Keratinocyte (primary cell): ENCODE results near the gene UMODL1. TPM values are rescaled to one million over a fixed set of nuclear protein-coding genes. Genes with fewer than 3 reads are reported as not detected.

ENCODE experiments used
- DNase-seq: peaks from one replicate; pipeline ENCODE4 v3.0.0-alpha.2; 2011; ENCODE audit warnings: low read depth, missing footprints, low spot score
- FAIRE-seq: peaks from 2 replicates; lab custom pipeline; 2011; peaks lifted over from hg19 to GRCh38; lab: Jason Lieb, UNC
- H2AFZ ChIP-seq: 2 replicates; pipeline ENCODE4 v1.6.0; 2012; ENCODE audit warnings: low read length, control low read depth, inconsistent platforms; ENCODE audit not compliant: control insufficient read depth
- H3K27ac ChIP-seq: 2 replicates; pipeline ENCODE4 v1.5.1; 2011; ENCODE audit warnings: low read length; ENCODE audit not compliant: control insufficient read depth, insufficient read depth
- H3K27me3 ChIP-seq: 3 replicates; pipeline ENCODE4 v1.6.0; 2011; ENCODE audit warnings: low read length; ENCODE audit not compliant: control insufficient read depth, insufficient read depth; ENCODE audit errors: extremely low read depth
- H3K36me3 ChIP-seq, 2 experiments: 2 replicates in 1 of 2; 3 replicates in 1 of 2; pipeline ENCODE4 v1.5.1; 2011; ENCODE audit warnings: low read length in 2 of 2, mild to moderate bottlenecking in 1 of 2; ENCODE audit not compliant: control insufficient read depth in 2 of 2, insufficient read depth in 2 of 2; ENCODE audit errors: extremely low read depth in 1 of 2
- H3K4me1 ChIP-seq: 3 replicates; pipeline ENCODE4 v1.5.1; 2011; ENCODE audit warnings: low read length; ENCODE audit not compliant: control insufficient read depth, insufficient read depth; ENCODE audit errors: extremely low read depth
- H3K4me2 ChIP-seq: 3 replicates; pipeline ENCODE4 v1.6.0; 2011; ENCODE audit warnings: low read depth, low read length; ENCODE audit not compliant: control insufficient read depth, insufficient read depth; ENCODE audit errors: extremely low read depth
- H3K4me3 ChIP-seq, 3 experiments: fragments of 200-600 bp in 1 of 3; sonication (generic) in 1 of 3; 2 replicates in 2 of 3; 3 replicates in 1 of 3; pipeline ENCODE4 v1.5.1; 2011 to 2016; ENCODE audit warnings: low read length in 3 of 3, mild to moderate bottlenecking in 3 of 3, control low read depth in 2 of 3, inconsistent platforms in 1 of 3, low read depth in 1 of 3, mixed read lengths in 1 of 3, mixed run types in 1 of 3, moderate library complexity in 1 of 3; ENCODE audit not compliant: control insufficient read depth in 2 of 3, insufficient read depth in 2 of 3; ENCODE audit errors: extremely low read depth in 1 of 3
- H3K79me2 ChIP-seq: 2 replicates; pipeline ENCODE4 v1.6.0; 2012; ENCODE audit warnings: low read length; ENCODE audit not compliant: control insufficient read depth, insufficient read depth
- H3K9ac ChIP-seq: 3 replicates; pipeline ENCODE4 v1.6.0; 2011; ENCODE audit warnings: low read length; ENCODE audit not compliant: control insufficient read depth, insufficient read depth; ENCODE audit errors: extremely low read depth
- H3K9me1 ChIP-seq: 3 replicates; pipeline ENCODE4 v1.6.0; 2011; ENCODE audit warnings: low read length; ENCODE audit not compliant: control insufficient read depth, insufficient read depth; ENCODE audit errors: extremely low read depth
- H3K9me3 ChIP-seq: 2 replicates; pipeline ENCODE4 v1.5.1; 2012; ENCODE audit warnings: low read depth, low read length; ENCODE audit not compliant: control insufficient read depth
- H4K20me1 ChIP-seq: 3 replicates; pipeline ENCODE4 v1.6.0; 2011; ENCODE audit warnings: low read length; ENCODE audit not compliant: control insufficient read depth, insufficient read depth; ENCODE audit errors: extremely low read depth
- CTCF ChIP-seq, 3 experiments: IDR thresholded peaks in 1 of 3; conservative IDR thresholded peaks in 1 of 3; optimal IDR thresholded peaks in 1 of 3; 2 replicates in 2 of 3; 3 replicates in 1 of 3; pipeline versions ENCODE3 to v1.5.1; 2011; ENCODE audit warnings: low read length in 3 of 3, mild to moderate bottlenecking in 3 of 3, moderate library complexity in 2 of 3, control low read depth in 1 of 3, inconsistent platforms in 1 of 3; ENCODE audit not compliant: insufficient read depth in 2 of 3; ENCODE audit errors: extremely low read depth in 1 of 3
- EZH2 ChIP-seq: IDR thresholded peaks from one replicate; pipeline ENCODE4 v1.6.1; 2012; ENCODE audit warnings: inconsistent platforms, mild to moderate bottlenecking, low read length, moderate library complexity
- dilution Hi-C: fragments of 300-500 bp; cut with MboI; formaldehyde crosslinking; loops from one replicate; pipeline ENCODE4 v1.7.0; 2020; ENCODE audit warnings: low sequenced_read_pairs; ENCODE audit not compliant: extremely low pct_ligation_motif_present
- polyA plus RNA-seq, 5 experiments: library from polyadenylated mRNA; depleted of rRNA in 3 of 5; stranded (reverse) in 3 of 5; stranded (forward) in 1 of 5; unstranded in 1 of 5; fragments of >200 nt; gene quantifications; 1 replicate in 1 of 5; 2 replicates in 3 of 5; 3 replicates in 1 of 5; pipeline versions ENCODE4 v1.2.1 to v1.2.3, GENCODE V29; 2011 to 2012; ENCODE audit warnings: missing spikeins in 2 of 5, low read depth in 1 of 5, low replicate concordance in 1 of 5

The UMODL1 gene
- polyA plus RNA-seq, 1 donor (not counting 4 experiments of a cell fraction or from before 2014, with no cell fraction given), result 0.03 TPM

DNA sequence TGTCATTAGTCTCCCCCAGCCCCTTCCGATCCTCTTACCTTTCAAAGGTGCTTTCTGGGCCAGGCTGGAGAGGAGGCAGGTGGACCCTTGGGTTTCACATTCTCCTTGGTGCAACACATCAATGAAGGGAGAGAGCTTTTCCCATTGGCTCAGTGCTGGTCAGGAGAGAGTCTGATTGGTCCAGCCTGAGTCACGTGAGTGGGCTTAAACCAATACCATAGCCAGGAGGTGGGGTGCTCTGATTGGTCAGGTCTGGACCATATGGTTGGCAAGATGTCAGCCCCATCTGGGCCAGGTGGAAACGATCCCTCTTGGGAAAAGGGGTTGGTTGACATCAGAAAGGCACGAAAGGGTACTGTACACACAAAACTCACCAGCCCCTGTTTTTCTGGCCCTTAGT, 103.1 kb downstream of the UMODL1 start:
- Histone ChIP-seq H3K79me2 (no peaks in the 10 kb centered on the region), H3K9ac (no peak overlapping the region), H3K36me3 (no peaks in the 10 kb centered on the region), H3K27me3 (no peaks in the 10 kb centered on the region), H3K4me3 (no peak overlapping the region), H4K20me1 (no peaks in the 10 kb centered on the region), H3K9me3 (no peaks in the 10 kb centered on the region), H3K27ac (no peak overlapping the region), H3K9me1 (no peaks in the 10 kb centered on the region), H3K4me1 (peaks cover 23% of the 10 kb centered on the region), H2AFZ (no peak overlapping the region), H3K4me2 (no peak overlapping the region)
- dilution Hi-C loops, result no loop called here
- DNase-seq, result no peak
- FAIRE-seq, result no peak
- TF ChIP-seq CTCF (optimal IDR thresholded peaks at IDR 0.05 in 1 of 3, IDR thresholded peaks at IDR 0.05 in 1 of 3, conservative IDR thresholded peaks at IDR 0.05 in 1 of 3; ENCODE audit: extremely low read depth in 1 of 3, insufficient read depth in 2 of 3, low read length in 3 of 3), result no peak

DNA sequence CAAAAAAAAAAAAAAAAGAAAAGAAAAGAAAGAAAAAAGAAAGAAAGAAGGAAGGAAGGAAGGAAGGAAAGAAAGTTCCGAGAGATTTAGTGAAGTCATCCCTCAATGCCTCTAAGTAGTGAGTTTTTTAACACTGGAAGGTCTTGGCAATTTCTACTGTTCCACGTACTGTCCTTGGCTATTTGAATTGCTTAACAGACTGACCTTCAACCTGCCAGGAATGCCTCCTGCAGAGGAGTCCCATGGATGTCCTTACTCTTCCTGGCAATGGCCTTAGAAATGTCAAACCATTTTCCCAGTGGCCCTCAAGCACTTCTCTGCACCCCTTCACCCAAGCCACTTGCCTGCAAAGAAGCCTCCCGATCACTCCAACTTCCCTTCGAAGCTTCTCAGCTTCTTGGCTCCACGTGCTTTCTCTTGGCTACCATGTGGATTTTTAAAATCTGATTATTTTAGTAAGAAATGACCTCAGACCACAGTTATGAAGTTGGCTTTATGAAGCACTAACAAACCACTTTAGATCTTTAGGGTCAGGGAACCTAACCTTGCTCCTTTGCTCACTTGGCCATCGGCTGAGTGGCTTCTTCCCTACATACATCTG, 104.1 kb downstream of the UMODL1 start:
- FAIRE-seq (no peak), DNase-seq (no peak)
- dilution Hi-C loops, result no loop called here
- no peaks in the 10 kb centered on the region for H3K79me2 ChIP-seq
- H3K4me3 ChIP-seq, result no peak overlapping the region
- H3K36me3 ChIP-seq, result no peaks in the 10 kb centered on the region
- no peak overlapping the region for H3K4me2 ChIP-seq
- no peak overlapping the region for H3K27ac ChIP-seq
- H4K20me1 ChIP-seq, result no peaks in the 10 kb centered on the region
- no peak for TF ChIP-seq CTCF (optimal IDR thresholded peaks at IDR 0.05 in 1 of 3, IDR thresholded peaks at IDR 0.05 in 1 of 3, conservative IDR thresholded peaks at IDR 0.05 in 1 of 3; ENCODE audit: extremely low read depth in 1 of 3, insufficient read depth in 2 of 3, low read length in 3 of 3)
- TF ChIP-seq EZH2, result no peak
- H3K9me3 ChIP-seq, result no peaks in the 10 kb centered on the region
- no peak overlapping the region for H2AFZ ChIP-seq
- H3K9me1 ChIP-seq, result no peaks in the 10 kb centered on the region
- no peak overlapping the region for H3K9ac ChIP-seq
- peaks cover 16% of the 10 kb centered on the region for H3K4me1 ChIP-seq
- no peaks in the 10 kb centered on the region for H3K27me3 ChIP-seq
